HG02623 (cell line): Measurements from ENCODE around the gene MED12L.
"Not testable (repeated sequence)": the region's sequence is repeated elsewhere in the genome, so short reads cannot be mapped to it uniquely, and the experiment has no call there.

Source experiments
- ATAC-seq: cut with Tn5 transposase; IDR thresholded peaks from one replicate; pipeline ENCODE4 v1.9.1; 2021; ENCODE audit warnings: moderate library complexity; ENCODE audit not compliant: unreplicated experiment

MED12L gene, protein sequence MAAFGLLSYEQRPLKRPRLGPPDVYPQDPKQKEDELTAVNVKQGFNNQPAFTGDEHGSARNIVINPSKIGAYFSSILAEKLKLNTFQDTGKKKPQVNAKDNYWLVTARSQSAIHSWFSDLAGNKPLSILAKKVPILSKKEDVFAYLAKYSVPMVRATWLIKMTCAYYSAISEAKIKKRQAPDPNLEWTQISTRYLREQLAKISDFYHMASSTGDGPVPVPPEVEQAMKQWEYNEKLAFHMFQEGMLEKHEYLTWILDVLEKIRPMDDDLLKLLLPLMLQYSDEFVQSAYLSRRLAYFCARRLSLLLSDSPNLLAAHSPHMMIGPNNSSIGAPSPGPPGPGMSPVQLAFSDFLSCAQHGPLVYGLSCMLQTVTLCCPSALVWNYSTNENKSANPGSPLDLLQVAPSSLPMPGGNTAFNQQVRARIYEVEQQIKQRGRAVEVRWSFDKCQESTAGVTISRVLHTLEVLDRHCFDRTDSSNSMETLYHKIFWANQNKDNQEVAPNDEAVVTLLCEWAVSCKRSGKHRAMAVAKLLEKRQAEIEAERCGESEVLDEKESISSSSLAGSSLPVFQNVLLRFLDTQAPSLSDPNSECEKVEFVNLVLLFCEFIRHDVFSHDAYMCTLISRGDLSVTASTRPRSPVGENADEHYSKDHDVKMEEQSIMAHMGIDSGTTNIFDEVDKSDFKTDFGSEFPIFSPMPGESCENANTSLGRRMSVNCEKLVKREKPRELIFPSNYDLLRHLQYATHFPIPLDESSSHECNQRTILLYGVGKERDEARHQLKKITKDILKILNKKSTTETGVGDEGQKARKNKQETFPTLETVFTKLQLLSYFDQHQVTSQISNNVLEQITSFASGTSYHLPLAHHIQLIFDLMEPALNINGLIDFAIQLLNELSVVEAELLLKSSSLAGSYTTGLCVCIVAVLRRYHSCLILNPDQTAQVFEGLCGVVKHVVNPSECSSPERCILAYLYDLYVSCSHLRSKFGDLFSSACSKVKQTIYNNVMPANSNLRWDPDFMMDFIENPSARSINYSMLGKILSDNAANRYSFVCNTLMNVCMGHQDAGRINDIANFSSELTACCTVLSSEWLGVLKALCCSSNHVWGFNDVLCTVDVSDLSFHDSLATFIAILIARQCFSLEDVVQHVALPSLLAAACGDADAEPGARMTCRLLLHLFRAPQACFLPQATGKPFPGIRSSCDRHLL (N-terminal part only)

DNA sequence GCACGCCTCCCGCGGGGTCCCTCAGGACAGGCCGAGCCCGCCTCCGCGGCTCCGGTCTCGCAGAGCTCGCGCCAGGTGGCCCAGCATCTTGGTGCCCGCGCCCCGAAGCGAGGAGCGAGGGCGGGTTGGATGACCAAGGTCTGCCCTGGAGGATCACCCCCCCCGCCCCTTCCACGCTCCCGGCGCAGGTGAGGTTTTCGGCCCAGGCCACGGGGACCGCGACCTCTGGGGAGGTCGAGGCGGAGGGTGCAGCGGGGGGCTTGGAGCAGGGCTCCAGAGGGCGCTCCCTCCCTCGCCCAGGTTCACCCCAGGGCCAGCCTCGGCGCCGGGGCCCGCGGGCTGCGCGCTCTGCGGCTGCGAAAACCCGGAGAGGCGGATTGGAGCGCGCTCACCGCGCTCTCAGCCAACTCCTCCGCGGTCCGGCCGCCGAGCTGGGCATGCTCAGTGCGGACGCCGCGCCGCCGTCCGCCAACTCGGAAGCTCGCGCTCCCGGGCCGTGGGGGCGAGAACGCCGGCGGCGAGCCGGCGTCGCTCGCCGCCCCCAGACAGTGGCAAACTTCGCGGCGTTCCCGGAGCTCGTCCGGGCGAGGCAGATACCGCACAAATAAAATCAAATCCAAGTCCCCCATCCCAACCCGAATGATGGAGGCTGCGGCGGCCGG lies at the start of gene MED12L:
Gene MED12L (plus strand): TSS at position 438 of the 662 bp plus-strand sequence. CDS start 1,263 bp downstream, outside the sequence.
- peak; percentile 70 for ATAC-seq

DNA sequence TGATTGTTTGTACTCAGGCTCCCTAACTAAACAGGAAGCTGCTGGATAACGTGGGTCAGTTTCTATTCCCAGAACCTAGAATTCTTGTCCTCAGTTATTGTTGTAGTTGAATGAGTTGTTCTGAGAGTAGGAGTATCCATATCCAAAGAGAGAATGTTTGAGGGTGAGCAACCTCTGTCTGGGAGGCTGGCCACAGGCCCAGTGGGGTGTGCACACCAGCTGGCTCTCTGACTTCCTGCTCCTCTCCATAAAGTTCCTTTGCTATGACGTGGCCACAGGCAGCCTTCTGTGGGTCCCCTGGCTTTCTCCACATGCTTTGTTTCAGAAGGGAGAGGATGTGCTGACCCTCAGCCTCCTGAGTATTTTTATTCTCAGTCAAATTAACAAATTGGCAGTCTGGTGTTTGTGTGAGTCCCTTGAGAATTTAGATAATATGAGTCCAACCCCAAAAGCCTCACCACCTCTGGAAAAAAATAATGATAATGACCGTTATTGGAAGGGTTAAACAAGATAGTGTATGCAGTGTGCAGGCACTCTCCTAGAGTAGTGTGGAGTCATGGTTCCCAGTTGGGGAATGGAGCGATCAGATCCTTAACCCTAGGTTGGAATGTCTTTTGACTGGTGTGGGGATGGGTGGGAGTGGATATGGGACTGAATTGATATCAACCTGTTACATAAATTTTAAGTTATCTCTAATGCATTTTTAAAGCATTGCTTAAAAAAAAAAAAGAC lies 47.6 kb upstream of the MED12L start:
- no peak for ATAC-seq

DNA sequence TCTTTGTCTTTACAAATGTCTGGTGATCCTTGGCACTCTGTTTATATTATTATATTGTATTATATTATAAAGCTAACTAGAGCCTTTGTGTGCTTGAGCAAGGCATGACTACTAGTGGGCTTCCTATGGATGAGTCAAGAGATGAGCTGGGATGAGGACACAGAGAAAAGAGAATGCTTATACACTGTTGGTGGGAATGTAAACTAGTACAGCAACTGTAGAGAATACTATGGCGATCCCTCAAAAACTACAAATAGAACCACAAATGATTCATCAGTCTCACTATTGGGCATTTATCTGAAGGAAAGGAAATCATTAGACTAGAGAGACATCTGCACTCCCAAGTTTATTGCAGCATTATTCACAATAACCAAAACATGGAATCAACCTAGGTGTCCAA lies 40.8 kb upstream of the MED12L start:
- no peak for ATAC-seq

DNA sequence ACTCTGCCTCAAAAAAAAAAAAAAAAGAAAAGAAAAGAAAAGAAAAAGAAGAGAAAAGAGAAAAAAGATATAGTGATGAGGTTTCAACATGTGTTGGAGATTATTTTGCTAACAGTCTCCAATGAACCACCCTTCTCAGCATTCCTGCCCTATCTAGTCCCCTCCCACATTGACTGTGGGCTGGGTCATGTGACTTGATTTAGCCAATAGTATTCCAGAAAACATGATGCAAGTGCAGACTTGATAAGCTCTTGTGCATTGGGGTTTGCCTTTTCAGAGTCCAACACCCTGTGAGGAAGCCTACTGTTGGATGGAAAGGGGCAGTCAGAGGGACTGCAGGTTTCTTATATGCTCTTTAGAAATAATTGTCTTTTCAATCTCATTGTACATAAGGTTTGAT lies 37.8 kb upstream of the MED12L start:
- ATAC-seq, result no peak

DNA sequence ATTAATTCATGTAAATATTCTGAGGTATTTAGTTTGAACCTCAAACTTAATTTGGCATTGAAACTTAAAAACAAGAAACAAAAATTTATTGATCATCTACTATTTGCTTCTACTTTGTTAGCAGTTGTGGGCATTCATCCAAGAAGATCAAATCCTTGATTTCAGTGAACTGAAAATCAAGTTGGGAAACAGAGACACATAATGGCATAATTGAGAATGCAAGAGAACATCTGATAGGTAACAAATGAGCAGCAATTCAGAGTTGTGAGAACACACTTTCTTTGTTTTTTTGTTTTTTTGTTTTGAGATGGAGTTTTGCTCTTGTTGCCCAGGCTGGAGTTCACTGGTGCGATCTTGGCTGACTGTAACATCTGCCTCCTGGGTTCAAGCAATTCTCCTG lies 33.9 kb upstream of the MED12L start:
- ATAC-seq, result no peak

DNA sequence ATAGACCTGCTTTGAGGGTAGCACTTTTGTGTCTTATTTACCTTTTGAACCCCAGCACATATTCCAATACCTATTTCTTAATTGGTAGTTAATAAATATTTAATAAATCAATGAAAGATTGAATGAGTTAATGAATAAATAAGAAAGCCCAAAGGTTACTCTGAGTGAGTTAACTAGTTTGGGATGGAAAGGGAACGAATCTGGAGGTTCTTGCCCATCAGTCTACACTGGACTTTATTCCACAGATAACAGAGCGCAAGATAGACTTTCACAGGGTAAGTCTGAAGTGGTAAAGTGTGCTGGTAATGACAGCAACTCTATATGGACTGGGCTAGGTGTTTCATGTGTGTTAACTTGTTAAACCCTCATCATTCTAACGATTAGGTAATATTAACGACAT lies 33.1 kb upstream of the MED12L start:
- ATAC-seq, result no peak

DNA sequence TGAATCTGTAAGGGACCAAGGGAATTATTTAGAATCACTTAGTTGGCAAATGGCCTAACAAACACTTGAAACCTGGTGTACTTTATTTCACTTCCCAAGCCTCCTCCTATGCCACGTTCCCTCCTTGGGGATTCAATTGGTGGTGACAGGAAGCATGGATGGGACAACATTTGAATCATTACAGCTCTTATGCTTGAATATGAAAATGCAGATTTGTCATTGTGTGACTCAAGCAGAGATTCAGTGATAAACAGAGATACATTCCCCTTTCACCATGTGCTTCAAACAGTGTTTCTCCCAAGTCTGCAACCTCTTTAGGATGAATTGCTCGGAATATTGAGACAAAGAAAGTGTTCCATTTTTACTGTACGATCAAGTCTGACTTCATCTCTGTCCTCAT lies 32.7 kb upstream of the MED12L start:
- ATAC-seq, result no peak

DNA sequence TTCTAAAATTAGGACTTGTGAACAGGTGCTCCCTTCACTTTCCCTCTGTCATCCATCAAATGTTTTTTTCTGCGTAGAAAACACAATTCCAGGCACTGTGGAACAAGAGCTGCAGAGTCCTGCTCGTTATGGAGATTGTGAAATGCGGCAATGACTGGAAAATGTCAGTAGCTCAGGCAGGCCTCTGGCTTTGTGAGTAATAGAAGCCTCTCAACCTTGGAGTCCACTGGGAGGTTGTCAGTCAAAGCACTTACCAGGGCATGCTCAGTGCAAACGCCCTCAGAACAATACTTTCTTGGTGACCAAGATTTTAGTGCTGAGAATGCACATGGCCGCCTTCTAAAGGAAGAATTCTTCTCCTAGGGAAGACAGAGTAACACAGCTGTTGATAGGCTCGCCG lies 26.7 kb upstream of the MED12L start:
- ATAC-seq, result no peak

DNA sequence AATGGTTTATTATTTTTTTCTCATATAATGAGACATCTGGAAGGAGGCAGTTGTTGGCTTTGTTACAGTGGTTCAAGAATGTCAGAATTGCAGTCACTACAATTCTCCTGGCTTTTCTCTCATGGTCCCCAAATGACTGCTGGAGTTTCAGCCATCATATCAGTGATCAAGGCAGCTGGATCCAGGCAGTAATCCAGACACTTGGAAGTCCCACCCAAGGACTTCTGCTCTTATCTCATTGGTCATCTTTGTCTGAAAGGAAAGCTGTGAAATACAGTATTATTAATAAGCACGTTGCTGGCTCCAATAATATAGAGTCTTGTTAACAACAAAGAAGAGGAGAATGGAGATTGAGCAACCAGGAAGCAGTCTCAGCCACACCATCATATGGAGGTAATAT lies 22.9 kb upstream of the MED12L start:
- ATAC-seq, result no peak

DNA sequence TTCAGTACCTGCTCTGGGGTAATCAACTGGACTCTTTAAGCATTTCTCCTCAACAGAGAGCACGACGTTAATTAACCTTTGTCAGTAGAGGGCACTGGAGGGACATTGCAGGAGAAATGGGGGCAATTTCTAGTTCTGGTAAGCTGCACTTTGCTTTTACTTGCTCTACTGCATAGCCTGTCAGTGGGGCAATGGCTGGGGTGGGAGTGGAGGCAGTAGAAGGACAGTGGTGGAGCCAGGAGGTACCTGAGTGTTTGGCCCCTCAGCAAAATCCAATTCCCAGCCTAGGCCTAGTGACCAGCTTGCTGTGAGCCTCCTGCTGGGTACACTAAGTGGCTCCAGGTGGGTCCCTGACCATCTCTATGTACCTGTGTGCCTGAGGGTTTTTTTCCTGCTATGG lies 18.3 kb upstream of the MED12L start:
- no peak for ATAC-seq

DNA sequence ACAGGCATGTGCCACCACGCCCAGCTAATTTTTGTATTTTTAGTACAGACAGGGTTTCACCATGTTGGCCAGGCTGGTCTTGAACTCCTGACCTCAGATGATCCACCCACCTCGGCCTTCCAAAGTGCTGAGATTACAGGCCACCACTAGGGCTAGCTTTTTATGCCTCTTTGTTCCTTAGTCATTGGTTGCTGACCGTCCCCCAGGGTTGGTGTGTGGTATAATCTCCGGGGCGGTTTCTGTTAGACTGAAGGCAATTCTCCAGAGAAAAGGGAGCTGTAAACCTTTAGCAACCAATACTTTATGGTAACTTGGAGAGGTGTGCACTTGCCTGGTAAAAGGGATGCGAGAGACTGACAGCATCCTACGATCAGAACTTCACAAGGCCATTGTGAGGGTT lies 12.6 kb upstream of the MED12L start:
- ATAC-seq, result not testable (repeated sequence)

DNA sequence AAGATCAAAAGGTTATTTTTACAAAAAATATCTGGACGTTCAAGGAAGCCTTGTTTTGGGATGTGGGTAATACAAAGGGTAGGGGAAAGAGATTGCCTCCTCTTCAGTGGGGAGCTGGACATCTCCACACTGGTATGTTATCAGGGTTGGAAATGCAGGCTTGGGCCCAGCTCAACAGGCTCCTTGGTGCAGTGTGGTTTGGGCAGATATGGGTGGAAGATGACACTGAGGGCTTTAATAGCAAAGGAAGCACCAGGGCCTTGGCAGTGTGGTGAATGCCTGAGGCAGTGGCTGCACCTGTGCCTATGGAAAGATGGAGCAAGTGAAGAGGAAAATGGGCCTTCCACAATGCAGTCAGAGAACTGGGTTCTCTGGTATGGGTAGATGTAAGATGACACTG lies 11.2 kb upstream of the MED12L start:
- ATAC-seq, result no peak

DNA sequence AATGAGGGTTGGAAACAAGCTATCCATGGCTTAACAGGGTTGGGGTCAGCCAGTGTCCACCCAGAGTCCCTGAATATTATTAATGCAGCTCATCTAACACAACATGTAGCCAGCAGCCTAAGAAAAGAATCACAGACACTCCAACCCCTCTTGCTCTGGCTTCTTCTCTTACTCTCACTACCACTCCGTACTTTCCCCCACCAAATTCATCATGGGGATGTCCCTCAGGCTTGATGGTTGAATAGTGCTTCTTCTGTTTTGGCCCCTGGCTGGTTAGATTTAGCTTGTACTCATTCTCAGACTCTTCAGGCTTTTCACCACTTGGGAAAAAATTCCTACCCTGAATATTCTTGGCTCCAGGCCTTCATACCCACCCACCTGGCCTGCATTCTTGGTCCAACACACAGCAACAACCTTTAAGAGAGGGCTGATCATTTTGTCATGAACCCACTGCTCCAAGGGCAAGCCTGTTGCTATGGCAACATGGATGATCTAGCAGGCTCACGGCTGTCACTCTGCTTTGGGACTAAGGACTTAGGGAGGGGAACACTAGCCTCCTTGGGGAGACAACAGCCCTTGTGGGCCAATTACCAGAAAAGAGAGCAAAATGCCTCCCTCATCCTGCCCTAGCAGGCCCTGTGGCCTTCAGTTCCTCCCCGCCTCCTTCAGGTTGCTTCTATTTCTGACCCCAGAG lies 9.4 kb upstream of the MED12L start:
- no peak for ATAC-seq

DNA sequence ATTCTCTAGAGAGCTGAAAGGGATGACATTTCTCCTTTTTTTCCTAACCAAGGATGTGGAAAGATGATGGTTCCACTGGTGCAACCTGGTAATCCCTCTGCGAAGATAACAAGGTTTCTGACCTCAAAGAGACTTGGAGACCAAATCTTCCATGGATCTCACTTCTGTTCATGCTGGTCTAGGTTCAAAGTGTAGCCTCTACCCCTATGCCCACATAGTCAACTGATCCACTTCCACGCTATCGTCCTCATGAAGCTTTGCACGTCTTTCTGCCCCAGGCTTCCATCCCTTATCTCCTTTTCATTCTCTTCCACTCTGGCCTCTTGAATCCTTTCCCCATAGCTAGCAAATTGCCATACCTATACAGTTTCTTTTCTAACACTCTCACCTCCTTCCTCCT lies 8.8 kb upstream of the MED12L start:
- no peak for ATAC-seq

DNA sequence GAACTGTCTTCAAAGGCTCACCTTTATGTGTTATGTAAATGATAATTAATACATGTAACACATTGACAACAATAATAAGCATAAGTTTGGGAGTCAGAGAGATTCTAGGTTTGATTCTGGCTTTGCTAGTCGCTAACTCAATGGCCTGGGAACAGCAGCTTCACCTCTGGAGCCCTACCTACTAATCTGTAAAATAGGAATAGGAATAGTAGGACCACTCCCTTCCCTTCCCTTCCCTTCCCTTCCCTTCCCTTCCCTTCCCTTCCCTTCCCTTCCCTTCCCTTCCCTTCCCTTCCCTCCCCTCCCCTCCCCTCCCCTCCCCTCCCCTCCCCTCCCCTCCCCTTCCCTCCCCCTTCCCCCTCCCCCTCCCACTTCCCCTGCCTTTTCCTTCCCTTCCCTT lies 4.4 kb upstream of the MED12L start:
- not testable (repeated sequence) for ATAC-seq

DNA sequence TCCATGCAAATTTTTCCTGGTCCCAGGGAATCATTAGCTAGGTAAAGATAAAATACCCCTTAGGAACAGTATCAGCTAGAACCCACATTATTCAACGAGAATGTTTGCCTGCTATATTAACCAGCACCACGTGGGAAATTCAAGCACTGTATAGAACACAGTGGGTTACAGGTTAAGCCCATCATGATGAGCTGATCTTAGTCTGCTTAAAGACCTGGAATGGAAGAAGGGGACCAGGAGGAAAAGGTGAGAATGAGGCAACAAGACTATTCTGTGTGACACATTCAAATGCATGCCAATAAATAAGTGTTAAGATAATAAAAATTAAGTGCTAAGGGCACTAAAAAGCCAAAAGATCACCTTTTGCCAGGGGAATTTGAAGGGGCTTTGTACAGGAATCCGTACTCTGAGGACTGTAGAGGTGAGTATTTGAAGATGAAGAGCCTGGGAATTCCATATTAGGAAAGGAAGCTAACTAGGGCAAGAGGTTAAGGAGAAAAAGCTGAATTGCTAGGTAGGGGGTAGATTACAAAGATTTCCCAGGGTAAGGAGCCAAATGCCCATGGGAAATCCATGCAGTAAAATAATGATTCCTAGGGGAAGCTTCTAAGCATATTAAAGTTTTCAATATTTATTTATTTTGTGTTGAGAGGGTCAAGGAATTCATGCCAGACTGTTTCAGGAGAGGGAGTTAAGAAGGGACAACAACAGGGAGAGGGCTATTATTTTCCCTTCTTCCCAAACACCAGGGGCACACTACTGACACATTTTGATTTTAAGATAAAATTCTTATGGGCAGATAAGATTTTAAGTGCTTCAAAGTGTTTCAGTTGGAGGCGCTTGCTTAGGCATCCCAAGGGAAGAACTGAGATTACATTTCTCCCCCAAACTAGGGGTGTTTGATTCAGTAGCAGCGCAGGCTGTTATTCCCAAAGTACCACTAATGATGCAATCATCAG lies 2.3 kb upstream of the MED12L start:
- ATAC-seq, result no peak

DNA sequence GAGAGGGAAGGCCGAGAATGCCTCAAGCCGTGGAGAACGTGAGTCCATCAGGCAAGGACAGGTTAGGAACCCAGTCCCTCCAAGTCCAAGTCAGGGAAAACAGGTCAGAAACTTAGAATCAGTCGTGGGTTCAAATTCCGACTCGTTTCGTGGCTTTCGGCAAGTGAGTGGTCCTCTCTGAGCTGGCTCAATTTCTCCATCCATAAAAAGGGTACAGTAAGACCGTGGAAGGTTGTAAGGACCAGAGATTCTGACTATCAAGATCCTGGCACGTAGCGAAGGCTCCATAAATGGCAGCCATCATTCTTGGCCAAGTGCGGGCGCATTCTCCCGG lies 604 bp upstream of the MED12L start:
- ATAC-seq, result no peak

DNA sequence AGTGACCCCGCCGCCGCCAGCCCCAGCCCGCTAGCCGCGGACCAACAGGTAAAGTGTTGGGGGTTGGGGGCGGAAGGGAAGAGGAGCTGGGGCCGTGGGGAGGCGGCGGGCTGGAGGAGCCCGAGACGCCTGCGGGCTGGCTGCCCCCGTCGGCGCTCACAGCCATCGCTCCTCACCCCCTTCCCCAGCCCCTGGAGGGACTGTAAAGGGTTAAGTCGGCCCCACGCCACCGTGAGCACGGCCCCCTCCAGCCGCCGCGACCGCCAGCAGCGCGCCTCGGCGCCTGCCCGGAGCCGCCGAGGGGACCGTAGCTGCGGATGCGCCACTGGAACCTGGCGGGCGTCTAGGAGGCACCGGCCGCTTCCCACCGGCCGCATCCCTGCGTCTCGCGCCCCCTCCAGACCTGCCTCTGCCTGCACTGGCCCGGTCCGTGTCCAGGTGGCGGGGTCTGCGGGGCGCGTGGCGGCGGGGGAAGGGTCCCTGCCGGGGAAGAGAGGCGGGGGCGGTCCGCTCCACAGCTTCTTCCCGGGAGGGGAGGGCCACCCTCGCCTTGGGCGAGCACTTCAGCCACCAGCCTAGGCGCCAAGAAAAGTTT lies 522 bp downstream of the MED12L start:
- ATAC-seq, result no peak
